HEK293 (cell line): ENCODE results near the gene CCP110.
A peak's percentile ranks its signal among the peaks of the same experiment; 100 is the strongest.

Source experiments
- CTCF ChIA-PET: fragments of 350-600 bp; formaldehyde crosslinking; extraction: SDS; loops from one replicate; lab custom pipeline; 2021; ENCODE audit warnings: antibody characterized with exemption; lab: Yijun Ruan, JAX
- POLR2A ChIA-PET: fragments of 300-600 bp; formaldehyde crosslinking; extraction: SDS; loops from one replicate; lab custom pipeline; 2020; ENCODE audit warnings: antibody characterized with exemption, inconsistent platforms; lab: Yijun Ruan, JAX
- H3K27ac ChIP-seq: fragments of 200-500 bp; sonication (Bioruptor generic); 2 replicates; pipeline ENCODE4 v1.5.1; 2014; ENCODE audit warnings: low read depth, low read length, control low read depth, inconsistent platforms; ENCODE audit errors: extremely low read depth
- H3K36me3 ChIP-seq, 2 experiments: fragments of 200-500 bp in 1 of 2; sonication (Bioruptor generic) in 1 of 2; 1 replicate in 1 of 2; 2 replicates in 1 of 2; pipeline ENCODE4 v1.5.1; 2014 to 2017; ENCODE audit warnings: inconsistent platforms in 2 of 2, low read length in 2 of 2; ENCODE audit not compliant: control insufficient read depth in 2 of 2, insufficient read depth in 1 of 2
- H3K4me1 ChIP-seq: fragments of 200-500 bp; sonication (Bioruptor generic); 2 replicates; pipeline ENCODE4 v1.5.1; 2014; ENCODE audit warnings: mild to moderate bottlenecking, low read length, inconsistent platforms; ENCODE audit not compliant: control insufficient read depth, insufficient read depth
- H3K4me3 ChIP-seq: 2 replicates; pipeline ENCODE4 v1.5.1; 2011; ENCODE audit warnings: low read depth, mild to moderate bottlenecking, control low read depth, low read length, moderate library complexity
- H3K9me3 ChIP-seq: fragments of 200-500 bp; sonication (Bioruptor generic); 2 replicates; pipeline ENCODE4 v1.5.1; 2014; ENCODE audit warnings: low read depth, low read length, inconsistent platforms; ENCODE audit not compliant: control insufficient read depth, insufficient read depth
- BCL6B ChIP-seq: fragments of 450-650 bp; formaldehyde crosslinking; IDR thresholded peaks from 2 replicates; pipeline ENCODE4 v1.5.1; 2017; ENCODE audit warnings: missing biosample characterization, missing genetic modification characterization
- EGR2 ChIP-seq: fragments of 450-650 bp; formaldehyde crosslinking; IDR thresholded peaks from 2 replicates; pipeline ENCODE4 v1.5.1; 2016; ENCODE audit warnings: low read depth, missing biosample characterization, missing genetic modification characterization
- KLF16 ChIP-seq: fragments of 450-650 bp; formaldehyde crosslinking; IDR thresholded peaks from 2 replicates; pipeline ENCODE4 v1.5.1; 2017; ENCODE audit warnings: missing biosample characterization, missing genetic modification characterization
- KLF7 ChIP-seq: fragments of 450-650 bp; formaldehyde crosslinking; IDR thresholded peaks from 2 replicates; pipeline ENCODE4 v1.5.1; 2016; ENCODE audit warnings: missing biosample characterization, missing genetic modification characterization, borderline replicate concordance
- RBAK ChIP-seq: fragments of 450-650 bp; formaldehyde crosslinking; IDR thresholded peaks from 2 replicates; pipeline ENCODE4 v1.5.1; 2016; ENCODE audit warnings: missing biosample characterization, missing genetic modification characterization
- REPIN1 ChIP-seq: fragments of 450-650 bp; formaldehyde crosslinking; IDR thresholded peaks from 2 replicates; pipeline ENCODE4 v1.5.1; 2017; ENCODE audit warnings: missing biosample characterization, missing genetic modification characterization, low read depth
- ZBTB10 ChIP-seq: fragments of 450-650 bp; formaldehyde crosslinking; IDR thresholded peaks from 2 replicates; pipeline ENCODE4 v1.5.1; 2016; ENCODE audit warnings: missing biosample characterization, missing genetic modification characterization
- ZBTB11 ChIP-seq: fragments of 450-650 bp; formaldehyde crosslinking; conservative IDR thresholded peaks from 2 replicates; pipeline ENCODE4 v1.5.1; 2016; ENCODE audit warnings: low read depth, missing biosample characterization, missing genetic modification characterization
- ZBTB26 ChIP-seq: fragments of 450-650 bp; formaldehyde crosslinking; optimal IDR thresholded peaks from 2 replicates; pipeline ENCODE3; 2016; ENCODE audit warnings: missing biosample characterization, mild to moderate bottlenecking, missing genetic modification characterization
- ZBTB49 ChIP-seq: fragments of 450-650 bp; formaldehyde crosslinking; IDR thresholded peaks from 2 replicates; pipeline ENCODE4 v1.5.1; 2016; ENCODE audit warnings: missing biosample characterization, missing genetic modification characterization, low read depth
- ZNF155 ChIP-seq: fragments of 450-650 bp; formaldehyde crosslinking; IDR thresholded peaks from 2 replicates; pipeline ENCODE4 v1.5.1; 2016; ENCODE audit warnings: missing biosample characterization, missing genetic modification characterization
- ZNF324 ChIP-seq: fragments of 450-650 bp; formaldehyde crosslinking; IDR thresholded peaks from 2 replicates; pipeline ENCODE4 v1.5.1; 2016; ENCODE audit warnings: missing biosample characterization, missing genetic modification characterization
- ZNF354C ChIP-seq: fragments of 450-650 bp; formaldehyde crosslinking; IDR thresholded peaks from 2 replicates; pipeline ENCODE4 v1.5.1; 2016; ENCODE audit warnings: missing biosample characterization, missing genetic modification characterization, low read depth, borderline replicate concordance
- ZNF48 ChIP-seq: fragments of 450-650 bp; formaldehyde crosslinking; IDR thresholded peaks from 2 replicates; pipeline ENCODE4 v1.5.1; 2016; ENCODE audit warnings: missing biosample characterization, missing genetic modification characterization
- ZNF521 ChIP-seq: fragments of 450-650 bp; formaldehyde crosslinking; IDR thresholded peaks from 2 replicates; pipeline ENCODE4 v1.5.1; 2017; ENCODE audit warnings: missing biosample characterization, mild to moderate bottlenecking, missing genetic modification characterization
- ZNF571 ChIP-seq: fragments of 450-650 bp; formaldehyde crosslinking; IDR thresholded peaks from 2 replicates; pipeline ENCODE4 v1.5.0; 2017; ENCODE audit warnings: missing biosample characterization, missing genetic modification characterization
- ZNF600 ChIP-seq: fragments of 450-650 bp; formaldehyde crosslinking; IDR thresholded peaks from 2 replicates; pipeline ENCODE4 v1.5.1; 2016; ENCODE audit warnings: missing biosample characterization, missing genetic modification characterization
- ZNF660 ChIP-seq: fragments of 450-650 bp; IDR thresholded peaks from 2 replicates; pipeline ENCODE4 v1.5.1; 2018; ENCODE audit warnings: missing biosample characterization, mild to moderate bottlenecking, missing genetic modification characterization
- ZNF664 ChIP-seq: fragments of 450-650 bp; formaldehyde crosslinking; IDR thresholded peaks from 2 replicates; pipeline ENCODE4 v1.5.1; 2016; ENCODE audit warnings: missing biosample characterization, missing genetic modification characterization
- ZNF747 ChIP-seq: fragments of 450-650 bp; formaldehyde crosslinking; IDR thresholded peaks from 2 replicates; pipeline ENCODE4 v1.5.1; 2016; ENCODE audit warnings: missing biosample characterization, missing genetic modification characterization
- ZSCAN23 ChIP-seq: fragments of 450-650 bp; formaldehyde crosslinking; IDR thresholded peaks from 2 replicates; pipeline ENCODE4 v1.5.1; 2016; ENCODE audit warnings: missing biosample characterization, missing genetic modification characterization

Gene CCP110

GRCh38 chr16:19540241-19540970, 16.7 kb downstream of the CCP110 start:
- ChIA-PET CTCF (interaction anchor here (1.0 to 2.4 kb wide), 2 partner anchors 14 to 843 kb away, joined by 3 to 17 read pairs; partner anchors contain the start of gene VPS35L), POLR2A (no interaction called here)
- TF ChIP-seq BCL6B (tag by site-specific recombination), result no peak
- TF ChIP-seq ZNF354C, result no peak
- TF ChIP-seq ZNF660 (tag by site-specific recombination), result no peak
- TF ChIP-seq ZNF155 (tag by site-specific recombination), result no peak
- TF ChIP-seq ZNF521 (tag by site-specific recombination), result no peak
- TF ChIP-seq ZSCAN23 (tag by site-specific recombination), result no peak
- TF ChIP-seq ZNF747 (tag by site-specific recombination), result no peak
- TF ChIP-seq ZNF600, result no peak
- TF ChIP-seq ZBTB11 (tag by site-specific recombination), result no peak
- no peak for TF ChIP-seq ZNF324 (tag by site-specific recombination)
- TF ChIP-seq ZNF664 (tag by site-specific recombination), result no peak
- TF ChIP-seq EGR2, result no peak
- TF ChIP-seq RBAK, result no peak
- TF ChIP-seq KLF7, result no peak
- TF ChIP-seq ZNF571 (tag by site-specific recombination), result no peak
- no peak for TF ChIP-seq KLF16 (tag by site-specific recombination)
- Histone ChIP-seq H3K36me3 (peaks cover 33 to 84% of the 10 kb centered on the region in 2 experiments), H3K4me1 (no peaks in the 10 kb centered on the region), H3K4me3 (no peak overlapping the region), H3K27ac (no peak overlapping the region), H3K9me3 (no peaks in the 10 kb centered on the region)

GRCh38 chr16:19542138-19542821, 18.5 kb downstream of the CCP110 start:
- Histone ChIP-seq H3K4me3 (no peak overlapping the region), H3K36me3 (peaks cover 42 to 80% of the 10 kb centered on the region in 2 experiments), H3K9me3 (no peaks in the 10 kb centered on the region), H3K4me1 (no peaks in the 10 kb centered on the region), H3K27ac (0 out of 2 replicates have a peak overlapping the region, but pooled peaks have one; percentile 4)
- ChIA-PET CTCF (interaction anchor here (0.8 kb wide), 1 partner anchor 13 kb away, joined by 5 read pairs; the partner anchor contains the start of gene VPS35L), POLR2A (no interaction called here)
- no peak for TF ChIP-seq ZNF660 (tag by site-specific recombination)
- TF ChIP-seq ZBTB26, result no peak
- TF ChIP-seq REPIN1, result no peak
- TF ChIP-seq ZSCAN23 (tag by site-specific recombination), result no peak
- no peak for TF ChIP-seq ZBTB49
- no peak for TF ChIP-seq ZNF48 (tag by site-specific recombination)
- TF ChIP-seq ZBTB10 (tag by site-specific recombination), result no peak
